Fibroblast of upper back skin (primary cell): ENCODE data around the gene DUSP28.
A peak's percentile ranks its signal among the peaks of the same experiment; 100 is the strongest.
"Not testable (repeated sequence)": the region's sequence is repeated elsewhere in the genome, so short reads cannot be mapped to it uniquely, and the experiment has no call there.

Experiments used
- DNase-seq: peaks from one replicate; pipeline ENCODE4 v3.0.0-alpha.2; 2013

Gene DUSP28

GRCh38 chr2:240560084-240560479 is at the start of gene DUSP28:
Gene DUSP28 (plus strand): TSS chr2:240560357. CDS start chr2:240560685, 328 bp downstream.
- peak; percentile 81 for DNase-seq

DNA sequence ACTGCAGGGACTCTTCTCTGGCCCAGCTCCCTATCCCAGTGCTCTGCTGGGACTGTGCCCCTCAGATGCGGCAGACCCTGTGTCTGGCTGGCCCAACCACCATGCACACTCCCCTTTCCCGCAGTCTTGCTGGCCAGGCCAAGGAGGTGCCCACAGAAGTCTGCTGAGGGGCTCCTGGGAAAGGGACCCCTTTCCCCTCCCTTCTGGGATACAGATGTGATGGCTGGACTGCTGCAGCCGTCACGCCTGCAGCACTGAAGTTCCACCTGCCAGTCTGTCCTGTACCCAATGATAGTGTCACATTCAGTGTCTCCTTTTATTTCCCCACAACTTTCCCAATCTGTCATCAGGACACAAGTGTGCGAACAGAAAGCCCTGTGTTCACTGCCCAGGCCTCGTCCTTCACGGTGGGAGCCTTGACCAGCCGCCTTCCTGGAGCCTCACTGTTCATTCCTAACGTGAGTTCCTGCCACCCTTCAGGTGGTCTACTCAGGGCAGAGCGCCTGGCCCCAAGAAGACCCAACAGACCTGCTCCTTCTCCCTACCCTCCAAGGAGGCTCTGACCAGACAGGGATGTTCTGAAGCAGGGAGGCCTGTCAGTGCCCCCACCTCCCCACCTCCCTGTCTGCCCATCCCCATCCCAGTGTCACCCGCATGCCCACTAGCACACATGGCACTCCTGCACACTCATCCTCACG is 49.5 kb upstream of the DUSP28 start:
- DNase-seq: no peak

DNA sequence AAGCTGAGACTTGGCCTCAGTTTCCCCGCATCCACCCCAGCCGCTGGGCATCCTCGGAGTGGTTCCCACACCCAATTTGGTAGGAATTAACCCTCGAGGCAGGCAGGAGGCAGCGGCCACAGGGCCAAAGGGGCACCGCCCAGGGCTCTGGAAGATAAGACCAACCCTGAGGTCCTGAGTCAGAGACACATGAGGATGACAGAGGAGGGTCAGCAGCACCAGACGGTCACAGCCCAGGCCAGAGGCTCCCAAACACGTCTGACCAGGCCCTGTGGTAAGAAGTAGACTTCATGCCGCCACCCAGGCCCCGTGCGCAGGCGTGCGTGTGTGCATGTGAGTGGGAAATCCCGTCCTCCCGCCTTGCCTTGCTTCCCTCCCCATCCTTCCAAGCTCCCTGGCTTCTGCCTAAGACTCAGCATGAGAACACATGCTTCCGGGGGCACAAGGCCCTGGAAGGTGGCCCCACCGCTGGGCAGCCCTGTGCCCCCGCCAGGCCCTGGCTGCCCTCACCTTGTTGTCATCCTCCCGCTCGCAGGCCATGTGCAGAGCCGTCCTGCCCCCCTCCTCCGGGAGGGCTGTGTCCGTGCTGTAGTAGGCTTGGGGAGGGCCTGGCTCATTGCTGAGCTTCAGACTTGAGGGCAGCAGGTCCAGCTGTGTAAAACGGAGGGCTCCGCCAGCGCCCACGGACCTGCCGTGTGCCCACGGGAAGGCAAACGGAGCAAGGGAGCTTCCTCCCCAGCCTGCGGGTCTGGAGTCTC is 48.6 kb upstream of the DUSP28 start:
- DNase-seq: no peak

DNA sequence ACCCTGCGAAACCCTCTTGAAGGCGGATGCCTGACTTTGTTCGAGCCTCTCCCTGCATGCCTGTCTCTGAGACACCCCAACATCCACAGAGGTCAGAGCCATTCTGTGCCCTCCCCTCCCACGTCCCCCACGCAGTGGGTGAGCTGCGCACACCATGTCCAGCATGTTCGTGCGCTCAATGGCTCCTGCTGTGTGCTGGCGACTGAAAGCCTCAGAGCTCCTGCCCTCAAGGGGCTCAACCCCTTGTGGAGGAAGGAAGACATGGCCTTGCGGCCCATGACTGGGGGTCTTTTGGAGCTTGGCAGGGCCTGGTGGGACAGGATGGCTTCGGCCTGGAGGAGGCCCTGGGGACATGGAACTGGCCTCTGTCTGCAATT is 48.1 kb upstream of the DUSP28 start:
- no peak for DNase-seq

DNA sequence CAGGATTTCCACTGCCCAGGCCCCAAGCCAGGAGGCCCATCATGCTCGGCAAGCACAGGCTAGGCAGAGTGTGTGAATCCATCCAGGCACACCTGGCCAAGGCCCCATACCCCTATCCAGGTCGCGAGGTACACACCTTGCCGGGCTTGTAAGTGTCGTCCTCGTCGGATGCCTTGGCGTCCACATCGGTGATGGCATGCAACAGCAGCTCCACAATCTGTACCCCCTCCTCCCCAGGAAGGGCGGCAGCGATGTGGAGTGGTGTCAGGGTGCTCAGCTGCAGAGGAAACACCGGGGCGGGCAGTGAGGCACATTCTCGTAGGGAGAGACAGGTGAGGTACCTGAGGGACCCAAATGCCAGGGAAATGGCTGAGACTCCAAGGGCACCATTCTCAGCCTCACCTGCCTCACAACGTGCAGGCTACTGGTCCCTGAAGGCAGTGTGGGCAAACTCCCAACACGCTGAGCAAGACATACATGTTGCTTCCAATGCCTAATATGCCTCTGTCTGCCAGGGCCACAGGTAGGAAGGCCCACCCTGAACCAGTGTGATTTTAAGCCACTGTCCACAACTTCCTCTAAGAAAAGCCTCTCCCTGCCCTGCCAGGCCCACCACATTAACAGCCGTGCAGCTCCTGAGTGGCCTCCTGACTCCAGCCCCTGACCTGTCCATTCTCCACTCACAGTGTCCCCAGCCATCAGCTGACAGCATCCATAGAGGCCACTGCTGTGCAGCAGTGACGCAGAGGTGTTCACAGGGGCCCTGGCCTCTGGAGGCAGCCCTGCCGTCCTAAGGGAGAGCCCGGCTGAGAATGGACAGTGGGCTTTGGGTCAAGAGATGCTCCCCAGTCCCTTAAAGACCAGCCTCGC is 47.3 kb upstream of the DUSP28 start:
- no peak for DNase-seq

- peak; percentile 70 for DNase-seq
These were observed 46.4 kb upstream of the DUSP28 start for GRCh38 chr2:240513549-240514287.

- DNase-seq: no peak
These were observed 45.5 kb upstream of the DUSP28 start for GRCh38 chr2:240514631-240515030.

DNA sequence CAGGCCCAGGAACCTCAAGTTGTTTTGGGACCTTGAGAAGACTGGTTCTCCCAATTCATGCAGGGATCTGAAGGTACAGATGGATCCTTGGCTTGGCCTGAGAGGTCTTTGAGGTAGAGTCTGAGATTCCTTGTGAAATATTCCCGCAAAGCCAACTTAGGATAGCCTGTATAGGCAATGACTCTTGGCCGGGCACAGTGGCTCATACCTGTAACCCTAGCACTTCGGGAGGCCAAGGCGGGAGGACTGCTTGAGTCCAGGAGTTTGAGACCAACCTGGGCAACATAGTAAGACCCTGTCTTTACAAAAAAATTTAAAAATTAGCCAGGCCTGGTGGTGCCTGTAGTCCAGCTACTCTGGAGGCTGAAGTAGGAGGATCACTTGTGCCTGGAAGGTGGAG is 42.8 kb upstream of the DUSP28 start:
- no peak for DNase-seq

GRCh38 chr2:240518981-240519380 is 41.2 kb upstream of the DUSP28 start:
- no peak for DNase-seq

DNA sequence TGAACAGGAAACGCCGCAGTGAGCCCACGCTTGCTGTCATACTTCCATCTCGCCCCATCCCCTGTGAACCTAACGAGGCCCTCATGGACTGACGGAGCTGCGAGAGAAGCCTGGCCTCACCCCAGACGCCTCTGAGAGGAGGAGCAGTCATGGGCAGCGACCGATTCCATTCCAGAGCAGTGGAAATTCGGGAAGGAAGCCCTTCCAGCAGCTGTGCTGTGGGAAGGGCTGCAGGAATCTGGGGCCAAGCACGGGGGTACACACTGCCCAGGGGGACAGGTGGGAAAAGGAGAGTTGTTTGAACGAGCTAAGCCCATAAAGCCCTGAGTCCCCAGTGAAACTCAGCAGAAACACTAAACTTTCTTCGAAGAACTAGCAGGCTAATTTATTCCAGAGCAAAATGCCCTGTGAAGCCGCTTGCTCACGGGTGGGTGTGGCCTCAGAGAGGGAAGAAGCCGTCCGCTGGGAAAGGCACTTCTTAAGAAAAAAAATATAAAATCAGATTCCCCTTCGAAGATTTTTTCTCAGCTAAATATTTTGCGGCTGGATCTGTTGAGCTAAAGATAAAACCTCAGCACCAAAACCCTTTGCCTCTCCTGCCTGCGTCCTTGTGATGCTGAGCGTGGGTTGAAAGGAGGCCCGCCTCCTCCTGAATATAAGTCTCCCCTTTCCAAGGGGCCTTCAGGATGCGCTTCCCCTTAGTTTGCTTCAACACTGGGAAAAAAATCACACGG is 40.6 kb upstream of the DUSP28 start:
- DNase-seq: peak; percentile 32

- DNase-seq: no peak
These were observed 39.8 kb upstream of the DUSP28 start for GRCh38 chr2:240520130-240520973.

DNA sequence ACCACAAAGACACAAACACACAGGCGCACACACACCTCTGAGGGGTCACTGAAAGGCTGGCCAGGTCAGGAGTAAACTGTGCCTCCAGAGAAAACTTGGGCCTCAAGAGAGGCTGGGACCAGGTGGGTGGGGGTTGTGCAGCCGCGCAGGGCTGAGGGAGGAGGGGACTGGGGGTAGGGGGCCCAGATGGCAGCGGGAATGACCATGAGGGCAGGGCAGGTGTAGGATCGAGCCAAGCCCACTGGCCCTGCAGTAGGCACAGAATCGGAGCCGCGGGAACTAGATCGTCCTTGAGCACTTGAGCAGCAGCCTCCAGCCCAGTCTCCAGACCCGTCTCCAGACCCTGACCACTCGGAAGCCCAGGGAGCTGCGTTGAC is 39.2 kb upstream of the DUSP28 start:
- DNase-seq: no peak

- DNase-seq: not testable (repeated sequence)
These were observed 38.3 kb upstream of the DUSP28 start for GRCh38 chr2:240521885-240522284.

- no peak for DNase-seq
These were observed 37.8 kb upstream of the DUSP28 start for GRCh38 chr2:240522406-240522805.

DNA sequence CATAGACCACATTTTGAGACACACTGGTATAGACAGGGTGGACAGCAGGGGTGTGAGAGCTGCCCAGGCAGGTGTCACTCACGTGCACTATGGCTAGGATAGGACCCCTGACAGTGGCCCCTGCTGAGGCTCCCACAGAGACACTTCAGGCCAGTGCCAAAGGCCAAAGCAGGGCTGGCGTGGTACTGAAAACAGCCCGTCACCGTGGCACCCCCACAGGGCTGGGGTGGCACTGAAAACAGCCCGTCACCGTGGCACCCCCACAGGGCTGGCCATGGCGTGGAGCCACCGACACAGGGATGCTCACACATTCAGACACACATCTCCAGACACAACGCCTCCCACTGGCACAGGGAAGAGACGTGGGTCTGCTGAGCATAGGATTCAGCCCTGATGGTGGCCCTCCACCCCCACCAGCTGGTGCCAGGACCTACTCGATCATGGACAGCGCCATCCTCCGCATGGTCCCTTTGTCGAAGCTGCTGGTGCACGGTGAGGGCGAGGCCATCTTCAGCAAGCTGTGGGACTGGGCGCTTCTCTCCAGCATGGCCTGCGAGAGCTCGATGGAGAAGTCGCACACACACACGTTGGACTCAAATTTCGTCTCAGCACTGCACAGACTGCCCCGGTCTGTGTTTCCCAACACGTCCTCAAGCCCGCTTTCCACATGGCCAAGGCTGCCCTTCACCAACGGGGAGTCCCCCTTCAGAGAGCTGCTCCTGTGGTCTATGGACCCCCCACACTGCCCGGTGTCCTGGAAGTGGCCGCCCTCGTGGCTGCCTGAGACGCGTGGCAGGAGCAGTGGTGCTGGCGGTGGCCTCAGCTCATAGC is 36.5 kb upstream of the DUSP28 start:
- no peak for DNase-seq

GRCh38 chr2:240524963-240525718 is 35.0 kb upstream of the DUSP28 start:
- DNase-seq: no peak

DNA sequence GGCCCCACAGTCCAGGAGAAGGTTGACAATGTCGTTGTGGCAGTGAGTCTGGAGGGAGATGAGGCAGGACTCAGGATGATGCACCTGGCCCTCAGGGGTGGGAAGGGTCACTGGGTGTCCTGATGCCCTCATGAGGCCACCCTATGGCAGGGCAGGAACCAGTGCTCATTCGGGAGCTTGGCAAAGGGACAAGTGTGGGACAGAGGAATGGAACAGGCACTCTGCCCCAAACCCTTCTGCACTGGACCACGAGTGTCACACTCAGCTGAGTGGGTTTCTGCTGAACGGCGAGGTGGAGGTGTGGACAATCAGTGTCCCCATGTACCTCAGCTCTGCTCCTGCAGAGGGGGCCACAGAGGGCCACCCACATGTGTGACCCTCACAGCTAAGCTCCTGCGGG is 34.4 kb upstream of the DUSP28 start:
- no peak for DNase-seq

DNA sequence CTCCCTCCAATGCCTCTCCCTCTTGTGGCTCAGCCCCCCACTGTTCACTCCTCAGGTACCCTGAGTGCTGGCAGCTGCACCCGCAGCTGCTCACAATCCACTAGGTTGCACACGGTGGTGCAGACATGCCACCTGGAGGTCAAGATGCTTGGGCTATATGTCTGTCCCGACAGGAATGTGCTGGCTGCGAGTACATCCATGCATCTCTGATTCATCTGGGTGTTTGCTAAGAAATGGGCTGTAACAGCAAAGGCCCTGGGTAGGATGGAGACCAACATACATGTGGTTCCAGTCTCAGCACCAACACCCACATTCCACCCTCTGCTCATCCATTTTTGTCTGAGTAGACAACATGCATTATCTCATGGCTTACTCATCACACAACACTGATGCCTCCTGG is 33.6 kb upstream of the DUSP28 start:
- no peak for DNase-seq

DNA sequence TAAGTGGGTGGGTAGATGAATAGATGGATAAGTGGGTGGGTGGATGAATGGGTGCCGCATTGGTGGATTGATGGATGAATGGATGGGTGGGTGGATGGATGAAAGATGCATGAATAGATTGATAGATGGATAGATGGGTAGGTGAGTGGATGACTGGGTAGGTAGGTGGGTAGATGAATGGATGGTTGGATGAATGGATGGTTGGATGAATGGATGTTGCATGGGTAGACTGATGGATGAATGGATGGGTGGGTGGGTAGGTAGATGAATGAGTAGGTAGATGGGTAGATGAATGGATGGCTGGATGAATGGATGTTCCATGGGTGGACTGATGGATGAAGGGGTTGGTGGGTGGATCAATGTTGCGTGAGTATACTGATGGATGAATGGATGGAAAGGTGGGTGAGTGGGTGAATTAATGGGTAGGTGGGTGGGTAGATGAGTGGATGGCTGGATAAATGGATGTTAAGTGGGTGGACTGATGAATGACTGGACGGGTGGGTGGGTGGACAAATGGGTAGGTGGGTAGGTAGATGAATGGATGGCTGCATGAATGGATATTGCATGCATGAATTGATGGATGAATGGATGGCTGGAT is 32.9 kb upstream of the DUSP28 start:
- DNase-seq: no peak
